Measurements from ENCODE around the gene OR2V2. TPM values are rescaled to one million over a fixed set of nuclear protein-coding genes. Genes with fewer than 3 reads are reported as not detected.

The OR2V2 gene
- total RNA-seq, 1 experiment from 2014 or later, result not detected

- H3K4me3 ChIP-seq (ENCODE audit: low read length), result peak overlapping the region; percentile 85
- no peaks in the 10 kb centered on the region for H4K20me1 ChIP-seq (ENCODE audit: low read length)
- peak overlapping the region; percentile 85 for H3K4me2 ChIP-seq (ENCODE audit: low read length)
- H3K4me1 ChIP-seq (ENCODE audit: insufficient read depth, low read length), result peaks cover 18% of the 10 kb centered on the region
- CTCF ChIA-PET, result no interaction called here
- intact Hi-C loops (cut with micrococcal nuclease), result no loop called here
- H3K36me3 ChIP-seq (ENCODE audit: low read depth, low read length), result no peaks in the 10 kb centered on the region
- POLR2A ChIA-PET (ENCODE audit: unreplicated experiment), result interaction anchor here (0.5 to 0.9 kb wide), 2 partner anchors 11 to 13 kb away, joined by 3 read pairs; no protein-coding TSS in a partner anchor
- H3K9me2 ChIP-seq (replicated peaks; ENCODE audit: low read length), result no peaks in the 10 kb centered on the region
- H3K27me3 ChIP-seq (ENCODE audit: low read length), result no peaks in the 10 kb centered on the region
- TF ChIP-seq EZH2phosphoT487 (IDR thresholded peaks at IDR 0.05; ENCODE audit: borderline replicate concordance, low read length) (no peak), EZH2 (IDR thresholded peaks at IDR 0.05; ENCODE audit: low read length, unreplicated experiment) (no peak)
- TF ChIP-seq, protein P1, sequence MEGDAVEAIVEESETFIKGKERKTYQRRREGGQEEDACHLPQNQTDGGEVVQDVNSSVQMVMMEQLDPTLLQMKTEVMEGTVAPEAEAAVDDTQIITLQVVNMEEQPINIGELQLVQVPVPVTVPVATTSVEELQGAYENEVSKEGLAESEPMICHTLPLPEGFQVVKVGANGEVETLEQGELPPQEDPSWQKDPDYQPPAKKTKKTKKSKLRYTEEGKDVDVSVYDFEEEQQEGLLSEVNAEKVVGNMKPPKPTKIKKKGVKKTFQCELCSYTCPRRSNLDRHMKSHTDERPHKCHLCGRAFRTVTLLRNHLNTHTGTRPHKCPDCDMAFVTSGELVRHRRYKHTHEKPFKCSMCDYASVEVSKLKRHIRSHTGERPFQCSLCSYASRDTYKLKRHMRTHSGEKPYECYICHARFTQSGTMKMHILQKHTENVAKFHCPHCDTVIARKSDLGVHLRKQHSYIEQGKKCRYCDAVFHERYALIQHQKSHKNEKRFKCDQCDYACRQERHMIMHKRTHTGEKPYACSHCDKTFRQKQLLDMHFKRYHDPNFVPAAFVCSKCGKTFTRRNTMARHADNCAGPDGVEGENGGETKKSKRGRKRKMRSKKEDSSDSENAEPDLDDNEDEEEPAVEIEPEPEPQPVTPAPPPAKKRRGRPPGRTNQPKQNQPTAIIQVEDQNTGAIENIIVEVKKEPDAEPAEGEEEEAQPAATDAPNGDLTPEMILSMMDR (conservative IDR thresholded peaks at IDR 0.05; ENCODE audit: low read depth, low read length), result no peak
- H3K9me3 ChIP-seq (ENCODE audit: low read length), result no peaks in the 10 kb centered on the region
- H3K79me2 ChIP-seq (ENCODE audit: low read length), result peaks cover 5% of the 10 kb centered on the region; the same call in 1 of the 2 replicates
- H2AFZ ChIP-seq (ENCODE audit: low read length), result peak overlapping the region; percentile 95
- ATAC-seq, result peak; percentile 16
- H3F3A ChIP-seq (ENCODE audit: low read length, unreplicated experiment), result no peaks in the 10 kb centered on the region
- peak overlapping the region; percentile 41 for H3K9ac ChIP-seq (ENCODE audit: low read length)
- peak; percentile 39 for DNase-seq
- BruUV-seq (replicated peaks), result no TSS peak
- H3K27ac ChIP-seq (ENCODE audit: low read length), result no peak overlapping the region
These were observed 56.9 kb downstream of the OR2V2 start for GRCh38 chr5:181204113-181204825.

GRCh38 chr5:181204826-181205760 is 57.7 kb downstream of the OR2V2 start, which contains the start of gene TRIM7:
TRIM7 (minus strand) TSS chr5:181205196; CDS start chr5:181205110, 86 bp downstream.
- H3K27ac ChIP-seq (ENCODE audit: low read length), result no peak within 1 kb of the TSS
- no peaks in the 10 kb centered on the region for H3K9me3 ChIP-seq (ENCODE audit: low read length)
- no peaks in the 10 kb centered on the region for H3K9me2 ChIP-seq (replicated peaks; ENCODE audit: low read length)
- intact Hi-C loops (cut with micrococcal nuclease), result no loop called here
- TF ChIP-seq EZH2 (IDR thresholded peaks at IDR 0.05; ENCODE audit: low read length, unreplicated experiment) (no peak), EZH2phosphoT487 (IDR thresholded peaks at IDR 0.05; ENCODE audit: borderline replicate concordance, low read length) (no peak)
- TF ChIP-seq, protein P1 (conservative IDR thresholded peaks at IDR 0.05; ENCODE audit: low read depth, low read length), result no peak
- H4K20me1 ChIP-seq (ENCODE audit: low read length), result no peaks in the 10 kb centered on the region
- ChIA-PET CTCF (no interaction called here), POLR2A (ENCODE audit: unreplicated experiment) (interaction anchor here (0.5 to 0.9 kb wide), 2 partner anchors 12 to 13 kb away, joined by 3 read pairs; no protein-coding TSS in a partner anchor)
- DNase-seq (peak; percentile 68), ATAC-seq (peak; percentile 32)
- H3K27me3 ChIP-seq (ENCODE audit: low read length), result no peaks in the 10 kb centered on the region
- H3K36me3 ChIP-seq (ENCODE audit: low read depth, low read length), result no peaks in the 10 kb centered on the region
- no peaks in the 10 kb centered on the region for H3F3A ChIP-seq (ENCODE audit: low read length, unreplicated experiment)
- H3K4me3 ChIP-seq (ENCODE audit: low read length), result peak within 1 kb of the TSS; percentile 85
- no TSS peak for BruUV-seq (replicated peaks)
- peak within 1 kb of the TSS; percentile 95 for H2AFZ ChIP-seq (ENCODE audit: low read length)
- H3K4me2 ChIP-seq (ENCODE audit: low read length), result peak within 1 kb of the TSS; percentile 85
- H3K79me2 ChIP-seq (ENCODE audit: low read length), result peaks cover 5% of the 10 kb centered on the region; the same call in 1 of the 2 replicates
- H3K4me1 ChIP-seq (ENCODE audit: insufficient read depth, low read length), result peaks cover 18% of the 10 kb centered on the region
- peak within 1 kb of the TSS; percentile 41 for H3K9ac ChIP-seq (ENCODE audit: low read length)
